GM12891 (cell line): ENCODE data around the gene WBP1L.
A peak's percentile ranks its signal among the peaks of the same experiment; 100 is the strongest.

Experiments used
- DNase-seq: peaks from one replicate; pipeline ENCODE4 v3.0.0; 2011; ENCODE audit warnings: low spot score; ENCODE audit not compliant: insufficient read length
- FAIRE-seq: peaks from 2 replicates; lab custom pipeline; 2011; peaks lifted over from hg19 to GRCh38; lab: Jason Lieb, UNC
- PAX5 ChIP-seq: IDR thresholded peaks from 2 replicates; pipeline ENCODE4 v1.6.1; 2011; ENCODE audit warnings: low read length, moderate library complexity, mild to moderate bottlenecking; ENCODE audit not compliant: insufficient read depth, severe bottlenecking
- POLR2A ChIP-seq: IDR thresholded peaks from 2 replicates; pipeline ENCODE4 v1.6.1; 2011; ENCODE audit warnings: low read depth, low read length, control low read depth
- POLR2AphosphoS5 ChIP-seq: IDR thresholded peaks from 2 replicates; pipeline ENCODE4 v1.6.1; 2011; ENCODE audit warnings: low read depth, low read length, control low read depth
- POU2F2 ChIP-seq: IDR thresholded peaks from 2 replicates; pipeline ENCODE4 v1.6.1; 2011; ENCODE audit warnings: low read depth, mild to moderate bottlenecking, control low read depth, low read length, moderate library complexity
- SPI1 ChIP-seq: IDR thresholded peaks from 2 replicates; pipeline ENCODE4 v1.6.1; 2011; ENCODE audit warnings: low read depth, low read length, control low read depth
- TAF1 ChIP-seq: IDR thresholded peaks from 2 replicates; pipeline ENCODE4 v1.6.1; 2011; ENCODE audit warnings: low read depth, low read length, control low read depth

Gene WBP1L

GRCh38 chr10:102720337-102720736 is 23.4 kb upstream of the WBP1L start:
- FAIRE-seq, result no peak
- DNase-seq, result no peak
- TF ChIP-seq POLR2AphosphoS5 (no peak), POLR2A (no peak), SPI1 (no peak), POU2F2 (no peak), TAF1 (no peak), PAX5 (no peak)

GRCh38 chr10:102720775-102721301 is 22.9 kb upstream of the WBP1L start:
- no peak for DNase-seq
- TF ChIP-seq PAX5 (no peak), POLR2AphosphoS5 (no peak), POLR2A (no peak), SPI1 (no peak), TAF1 (no peak), POU2F2 (no peak)
- FAIRE-seq, result no peak

- no peak for TF ChIP-seq POU2F2
- TF ChIP-seq POLR2A, result no peak
- no peak for TF ChIP-seq SPI1
- TF ChIP-seq POLR2AphosphoS5, result no peak
- no peak for TF ChIP-seq PAX5
- no peak for TF ChIP-seq TAF1
- FAIRE-seq (no peak), DNase-seq (no peak)
These were observed 21.8 kb upstream of the WBP1L start for GRCh38 chr10:102721954-102722353.

- no peak for TF ChIP-seq TAF1
- TF ChIP-seq POLR2AphosphoS5, result no peak
- TF ChIP-seq POU2F2, result no peak
- no peak for TF ChIP-seq POLR2A
- no peak for TF ChIP-seq SPI1
- no peak for TF ChIP-seq PAX5
- DNase-seq (no peak), FAIRE-seq (no peak)
These were observed 19.8 kb upstream of the WBP1L start for GRCh38 chr10:102723989-102724388.

GRCh38 chr10:102726274-102726673 is 17.5 kb upstream of the WBP1L start:
- DNase-seq, result no peak
- no peak for FAIRE-seq
- TF ChIP-seq PAX5, result no peak
- TF ChIP-seq POLR2A, result no peak
- no peak for TF ChIP-seq TAF1
- no peak for TF ChIP-seq POLR2AphosphoS5
- no peak for TF ChIP-seq POU2F2
- TF ChIP-seq SPI1, result no peak

- no peak for FAIRE-seq
These were observed 16.5 kb upstream of the WBP1L start for GRCh38 chr10:102727037-102727818.

GRCh38 chr10:102729029-102730026 is 14.4 kb upstream of the WBP1L start:
- peak; percentile 52 for FAIRE-seq
- no peak for TF ChIP-seq POU2F2
- TF ChIP-seq TAF1, result no peak
- TF ChIP-seq PAX5, result no peak
- TF ChIP-seq SPI1, result no peak
- no peak for TF ChIP-seq POLR2A
- no peak for TF ChIP-seq POLR2AphosphoS5
- DNase-seq, result peak; percentile 42

More at GRCh38 chr10:102727037-102727818, 16.5 kb upstream of the WBP1L start:
- no peak for TF ChIP-seq POLR2AphosphoS5
- no peak for TF ChIP-seq PAX5
- no peak for DNase-seq

- TF ChIP-seq POLR2AphosphoS5, result no peak
- no peak for TF ChIP-seq POLR2A
- no peak for TF ChIP-seq TAF1
- TF ChIP-seq SPI1, result no peak
- no peak for TF ChIP-seq PAX5
- no peak for TF ChIP-seq POU2F2
- DNase-seq, result no peak
- no peak for FAIRE-seq
These were observed 12.4 kb upstream of the WBP1L start for GRCh38 chr10:102731222-102731800.

- TF ChIP-seq POLR2AphosphoS5, result no peak
- TF ChIP-seq POLR2A, result no peak
- no peak for TF ChIP-seq PAX5
- TF ChIP-seq SPI1, result no peak
- no peak for TF ChIP-seq TAF1
- TF ChIP-seq POU2F2, result no peak
- FAIRE-seq (no peak), DNase-seq (no peak)
These were observed 11.1 kb upstream of the WBP1L start for GRCh38 chr10:102732661-102733060.
